H1 (cell line): ENCODE data around the gene PITPNC1. TPM values are rescaled to one million over a fixed set of nuclear protein-coding genes. Genes with fewer than 3 reads are reported as not detected.
A peak's percentile ranks its signal among the peaks of the same experiment; 100 is the strongest.

Experiments used
- CTCF ChIA-PET: fragments of 300-600 bp; sonication (Branson Sonifier 250); formaldehyde crosslinking; loops from one replicate; lab custom pipeline; 2021; ENCODE audit not compliant: partially characterized antibody; lab: Charles Lee
- POLR2A ChIA-PET: fragments of 300-600 bp; sonication (Branson Sonifier 250); formaldehyde crosslinking; loops from one replicate; lab custom pipeline; 2021; ENCODE audit warnings: inconsistent platforms; ENCODE audit not compliant: partially characterized antibody; lab: Charles Lee
- DNase-seq, 2 experiments: peaks; one replicate each; pipeline versions ENCODE4 v3.0.0 to v3.0.0-alpha.2; 2010 to 2022; ENCODE audit warnings: low spot score in 2 of 2, low read depth in 1 of 2, mixed read lengths in 1 of 2
- FAIRE-seq: peaks from 2 replicates; lab custom pipeline; 2011; peaks lifted over from hg19 to GRCh38; lab: Jason Lieb, UNC
- H2AFZ ChIP-seq: 2 replicates; pipeline ENCODE4 v1.8.1; 2012; ENCODE audit warnings: low read length, inconsistent platforms
- H2AK5ac ChIP-seq: 2 replicates; pipeline ENCODE4 v1.6.1; 2013; ENCODE audit warnings: low read depth, low read length
- H2BK120ac ChIP-seq: replicated peaks from 2 replicates; pipeline ENCODE3; 2013; ENCODE audit warnings: low read depth, low read length, inconsistent platforms
- H2BK12ac ChIP-seq: 2 replicates; pipeline ENCODE4 v1.6.1; 2013; ENCODE audit warnings: low read depth, low read length
- H2BK15ac ChIP-seq: 2 replicates; pipeline ENCODE4 v1.6.1; 2013; ENCODE audit warnings: low read length
- H2BK20ac ChIP-seq: 2 replicates; pipeline ENCODE4 v1.6.1; 2013; ENCODE audit warnings: low read length
- H2BK5ac ChIP-seq: 2 replicates; pipeline ENCODE4 v1.6.1; 2013; ENCODE audit warnings: low read depth, low read length
- H3K14ac ChIP-seq: 2 replicates; pipeline ENCODE4 v1.6.1; 2013; ENCODE audit warnings: inconsistent platforms; ENCODE audit not compliant: insufficient read length
- H3K18ac ChIP-seq: 2 replicates; pipeline ENCODE4 v1.6.1; 2013; ENCODE audit warnings: low read length; ENCODE audit errors: extremely low read depth
- H3K23ac ChIP-seq: 2 replicates; pipeline ENCODE4 v1.6.1; 2013; ENCODE audit warnings: inconsistent platforms; ENCODE audit not compliant: insufficient read length
- H3K23me2 ChIP-seq: 2 replicates; pipeline ENCODE4 v1.6.1; 2013; ENCODE audit warnings: low read depth, low read length
- H3K27ac ChIP-seq: 2 replicates; pipeline ENCODE4 v1.6.1; 2011; ENCODE audit warnings: low read depth, low read length, inconsistent platforms
- H3K27me3 ChIP-seq, 4 experiments: replicated peaks in 1 of 4; 1 replicate in 1 of 4; 2 replicates in 3 of 4; pipeline versions ENCODE4 v1.6.1 to v1.8.1; 2011 to 2013; ENCODE audit warnings: low read length in 3 of 4, mild to moderate bottlenecking in 3 of 4, inconsistent platforms in 2 of 4, mixed read lengths in 2 of 4, moderate library complexity in 1 of 4; ENCODE audit not compliant: control insufficient read depth in 3 of 4, insufficient read depth in 3 of 4; ENCODE audit errors: extremely low read depth in 1 of 4
- H3K36me3 ChIP-seq, 4 experiments: 2 replicates each; pipeline versions ENCODE4 v1.6.1 to v1.8.1; 2011 to 2013; ENCODE audit warnings: mild to moderate bottlenecking in 4 of 4, low read length in 3 of 4, moderate library complexity in 2 of 4, control low read depth in 1 of 4, inconsistent platforms in 1 of 4; ENCODE audit not compliant: insufficient read depth in 4 of 4, control insufficient read depth in 2 of 4
- H3K4ac ChIP-seq: replicated peaks from 2 replicates; pipeline ENCODE3; 2013; ENCODE audit warnings: low read length, low read depth, mixed read lengths, inconsistent platforms; ENCODE audit not compliant: insufficient read length
- H3K4me1 ChIP-seq, 4 experiments: replicated peaks in 1 of 4; 1 replicate in 1 of 4; 2 replicates in 3 of 4; pipeline versions ENCODE4 v1.6.1 to v1.8.1; 2011 to 2013; ENCODE audit warnings: low read length in 3 of 4, inconsistent platforms in 2 of 4, mixed read lengths in 1 of 4; ENCODE audit not compliant: insufficient read depth in 4 of 4, control insufficient read depth in 3 of 4
- H3K4me2 ChIP-seq, 2 experiments: 2 replicates each; pipeline versions ENCODE4 v1.6.1 to v1.8.1; 2011 to 2013; ENCODE audit warnings: low read depth in 2 of 2, low read length in 2 of 2, control low read depth in 1 of 2, inconsistent platforms in 1 of 2, mild to moderate bottlenecking in 1 of 2; ENCODE audit not compliant: insufficient read depth in 1 of 2
- H3K4me3 ChIP-seq, 4 experiments: fragments of 200-600, 300-600 bp in 1 of 4; sonication (generic), shearing (Covaris generic), sonication (Bioruptor Twin) in 1 of 4; 2 replicates each; pipeline versions ENCODE4 v1.5.1 to v1.8.1; 2011 to 2016; ENCODE audit warnings: low read length in 4 of 4, low read depth in 3 of 4, control low read depth in 2 of 4, inconsistent platforms in 2 of 4, mild to moderate bottlenecking in 2 of 4, mixed read lengths in 1 of 4, moderate library complexity in 1 of 4; ENCODE audit not compliant: insufficient read depth in 2 of 4; ENCODE audit errors: extremely low read depth in 1 of 4
- H3K56ac ChIP-seq: replicated peaks from 2 replicates; pipeline ENCODE3; 2013; ENCODE audit warnings: low read depth, mild to moderate bottlenecking, mixed read lengths, low read length, inconsistent platforms; ENCODE audit not compliant: insufficient read length
- H3K79me1 ChIP-seq: 2 replicates; pipeline ENCODE4 v1.6.1; 2013; ENCODE audit warnings: low read depth, low read length, control low read depth
- H3K79me2 ChIP-seq, 2 experiments: 2 replicates each; pipeline versions ENCODE4 v1.6.1 to v1.8.1; 2012 to 2013; ENCODE audit warnings: low read length in 2 of 2, mild to moderate bottlenecking in 2 of 2, inconsistent platforms in 1 of 2; ENCODE audit not compliant: insufficient read depth in 2 of 2, control insufficient read depth in 1 of 2
- H3K9ac ChIP-seq, 4 experiments: replicated peaks in 1 of 4; 1 replicate in 1 of 4; 2 replicates in 3 of 4; pipeline versions ENCODE4 v1.6.1 to v1.8.1; 2011 to 2013; ENCODE audit warnings: low read depth in 3 of 4, low read length in 3 of 4, control low read depth in 2 of 4, mild to moderate bottlenecking in 2 of 4, moderate library complexity in 2 of 4, inconsistent platforms in 1 of 4; ENCODE audit errors: extremely low read depth in 1 of 4
- H3K9me3 ChIP-seq, 2 experiments: 2 replicates each; pipeline versions ENCODE4 v1.6.1 to v1.8.1; 2012 to 2013; ENCODE audit warnings: mild to moderate bottlenecking in 2 of 2, moderate library complexity in 2 of 2, control low read depth in 1 of 2, inconsistent platforms in 1 of 2, low read depth in 1 of 2, low read length in 1 of 2, mixed read lengths in 1 of 2; ENCODE audit not compliant: insufficient read depth in 2 of 2
- H4K20me1 ChIP-seq, 2 experiments: replicated peaks in 1 of 2; 2 replicates each; pipeline versions ENCODE3 to v1.8.1; 2011 to 2013; ENCODE audit warnings: inconsistent platforms in 2 of 2, low read length in 2 of 2, mild to moderate bottlenecking in 1 of 2; ENCODE audit not compliant: insufficient read depth in 2 of 2, control insufficient read depth in 1 of 2
- H4K5ac ChIP-seq: 2 replicates; pipeline ENCODE4 v1.6.1; 2013; ENCODE audit warnings: low read length, low read depth, mixed read lengths, inconsistent platforms; ENCODE audit not compliant: insufficient read length
- H4K8ac ChIP-seq: 2 replicates; pipeline ENCODE4 v1.8.0; 2013; ENCODE audit warnings: mild to moderate bottlenecking, moderate library complexity, low read length, inconsistent platforms; ENCODE audit not compliant: insufficient read depth; ENCODE audit errors: extremely low read depth
- H4K91ac ChIP-seq: replicated peaks from 2 replicates; pipeline ENCODE3; 2013; ENCODE audit warnings: low read length, mixed read lengths, inconsistent platforms; ENCODE audit not compliant: insufficient read length
- BACH1 ChIP-seq: IDR thresholded peaks from 2 replicates; pipeline ENCODE4 v1.6.1; 2012; ENCODE audit warnings: low read length, improper control_type of control experiment
- CHD1 ChIP-seq: IDR thresholded peaks from 2 replicates; pipeline ENCODE4 v1.6.1; 2012; ENCODE audit warnings: low read depth, low read length, improper control_type of control experiment
- EP300 ChIP-seq, 2 experiments: IDR thresholded peaks; 1 replicate in 1 of 2; 2 replicates in 1 of 2; pipeline ENCODE4 v1.6.1; 2011 to 2012; ENCODE audit warnings: low read depth in 2 of 2, low read length in 2 of 2, mild to moderate bottlenecking in 2 of 2, borderline replicate concordance in 1 of 2, inconsistent platforms in 1 of 2, moderate library complexity in 1 of 2
- HDAC2 ChIP-seq, 2 experiments: fragments of 300-600 bp in 1 of 2; sonication (generic) in 1 of 2; IDR thresholded peaks; 2 replicates each; pipeline ENCODE4 v1.6.1; 2011 to 2012; ENCODE audit warnings: low read depth in 2 of 2, low read length in 2 of 2, mild to moderate bottlenecking in 2 of 2, moderate library complexity in 2 of 2, borderline replicate concordance in 1 of 2, inconsistent platforms in 1 of 2
- KDM1A ChIP-seq: fragments of 200-600, 300-600 bp; sonication (generic); IDR thresholded peaks from 2 replicates; pipeline ENCODE4 v1.7.1; 2016; ENCODE audit warnings: mild to moderate bottlenecking, low read length, borderline replicate concordance
- SIRT6 ChIP-seq: IDR thresholded peaks from one replicate; pipeline ENCODE4 v1.7.1; 2012; ENCODE audit warnings: low read length, inconsistent platforms
- SRF ChIP-seq: IDR thresholded peaks from 2 replicates; pipeline ENCODE4 v1.6.1; 2011; ENCODE audit warnings: mild to moderate bottlenecking, low read depth, low read length, moderate library complexity
- TBP ChIP-seq: IDR thresholded peaks from 2 replicates; pipeline ENCODE4 v1.6.1; 2011; ENCODE audit warnings: low read depth, low read length, improper control_type of control experiment
- TEAD4 ChIP-seq: IDR thresholded peaks from 2 replicates; pipeline ENCODE4 v1.6.1; 2012; ENCODE audit warnings: low read depth, low read length, inconsistent platforms, mixed read lengths
- WGBS, 2 experiments: shearing (Covaris generic) in 1 of 2; methylation state at CpG; one replicate each; pipeline versions ENCODE4 v1.1.6 to v1.1.7; 2013 to 2015; ENCODE audit warnings: low lambda C conversion rate in 2 of 2, mixed read lengths in 2 of 2, inconsistent platforms in 1 of 2, low coverage in 1 of 2, missing lambda C conversion rate in 1 of 2; ENCODE audit not compliant: insufficient replicate concordance in 2 of 2, insufficient coverage in 1 of 2, insufficient read length in 1 of 2; ENCODE audit errors: extremely low coverage in 1 of 2, missing lambda C conversion rate in 1 of 2; 5-methylcytosine and 5-hydroxymethylcytosine counted together
- polyA plus RNA-seq, 7 experiments: library from polyadenylated mRNA; depleted of rRNA in 3 of 7; stranded (reverse) in 5 of 7; unstranded in 2 of 7; fragments of >200 nt in 5 of 7; fragments of 200-250 nt in 2 of 7; gene quantifications; 1 replicate in 5 of 7; 2 replicates in 1 of 7; 4 replicates in 1 of 7; pipeline versions ENCODE4 v1.2.1 to v1.2.3, GENCODE V29; 2011 to 2013; ENCODE audit warnings: missing spikeins in 2 of 7, mixed read lengths in 2 of 7
- total RNA-seq: library from RNA; stranded (reverse); fragmentation: NEBNext Ultra II Directional; extraction: Animal tissue kit (Norgen Biotek cat#: 25700); gene quantifications from 2 replicates; pipeline ENCODE4 v1.2.1, GENCODE V29; 2021
- TF ChIP-seq, protein P1 (sequence below): IDR thresholded peaks from 2 replicates; pipeline ENCODE4 v1.6.1; 2011; ENCODE audit warnings: low read depth, mild to moderate bottlenecking, low read length; ENCODE audit not compliant: insufficient read depth
- TF ChIP-seq, protein P2 (sequence below), 3 experiments: IDR thresholded peaks; 1 replicate in 2 of 3; 2 replicates in 1 of 3; pipeline versions ENCODE4 v1.5.1 to v1.6.1; 2011; ENCODE audit warnings: low read length in 3 of 3, mild to moderate bottlenecking in 3 of 3, inconsistent platforms in 2 of 3, low read depth in 1 of 3, moderate library complexity in 1 of 3; ENCODE audit not compliant: insufficient read depth in 1 of 3; ENCODE audit errors: control extremely low read depth in 1 of 3

PITPNC1 gene
- total and polyA plus RNA-seq, 2 of the 8 experiments (the other 6 are each of a cell fraction or from before 2014, with no cell fraction given) = 17.6 to 54.7 TPM

DNA sequence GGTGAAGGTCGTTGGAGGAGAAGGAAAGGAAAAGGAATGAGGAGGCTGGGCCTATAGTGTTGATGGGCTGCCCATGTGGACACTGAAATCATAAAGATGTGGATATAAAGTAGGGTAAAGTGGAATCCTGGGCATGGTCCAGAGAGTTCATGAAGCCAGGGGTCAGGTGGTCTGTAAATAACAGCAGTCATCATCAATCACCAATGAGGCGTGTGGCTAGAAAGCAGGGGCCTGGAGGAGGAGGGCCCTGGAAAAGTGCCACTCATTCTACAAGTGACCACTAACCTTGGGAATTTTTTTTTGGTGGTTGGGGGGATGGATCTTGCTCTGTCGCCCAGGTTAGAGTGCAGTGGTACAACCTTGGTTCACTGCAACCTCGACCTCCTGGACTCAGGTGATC is 225.4 kb downstream of the PITPNC1 start:
- no peak overlapping the region for H4K91ac ChIP-seq
- WGBS, 2 experiments = 84% methylated on average over 4 of the region's 4 CpGs; no CpG with 5 or more reads in 1 of the 2 experiments
- ChIA-PET POLR2A (interaction anchor here (0.9 kb wide), 1 partner anchor 10 kb away, joined by 3 read pairs; no protein-coding TSS in a partner anchor), CTCF (interaction anchor here (0.6 to 4.2 kb wide), 43 partner anchors 9 to 369 kb away, joined by 3 to 30 read pairs (median 4); no protein-coding TSS in a partner anchor)
- H3K4me3 ChIP-seq = no peak overlapping the region
- H2AK5ac ChIP-seq = no peak overlapping the region
- DNase-seq (no peak), FAIRE-seq (no peak)
- no peaks in the 10 kb centered on the region for H3K79me2 ChIP-seq
- no peaks in the 10 kb centered on the region for H3K9me3 ChIP-seq
- H3K4ac ChIP-seq = no peak overlapping the region
- no peaks in the 10 kb centered on the region for H3K27me3 ChIP-seq
- 0 out of 2 replicates have a peak overlapping the region, but pooled peaks have one; percentile 17 for H2BK12ac ChIP-seq
- no peak overlapping the region for H3K27ac ChIP-seq
- H3K23ac ChIP-seq = no peak overlapping the region
- no peak overlapping the region for H3K56ac ChIP-seq
- H2BK120ac ChIP-seq = no peak overlapping the region
- peaks cover 0 to 4% (median 0%) of the 10 kb centered on the region in 4 experiments; a peak in 2 of 7 replicates for H3K4me1 ChIP-seq
- H3K79me1 ChIP-seq = no peaks in the 10 kb centered on the region
- H4K5ac ChIP-seq = no peak overlapping the region
- no peak for TF ChIP-seq TEAD4
- TF ChIP-seq SRF = no peak
- TF ChIP-seq HDAC2 (IDR thresholded peaks at IDR 0.05; ENCODE audit: borderline replicate concordance in 1 of 2, low read depth in 2 of 2, low read length in 2 of 2) = no peak
- TF ChIP-seq, protein P1, sequence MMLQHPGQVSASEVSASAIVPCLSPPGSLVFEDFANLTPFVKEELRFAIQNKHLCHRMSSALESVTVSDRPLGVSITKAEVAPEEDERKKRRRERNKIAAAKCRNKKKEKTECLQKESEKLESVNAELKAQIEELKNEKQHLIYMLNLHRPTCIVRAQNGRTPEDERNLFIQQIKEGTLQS = no peak
- TF ChIP-seq CHD1 = no peak
- TF ChIP-seq, protein P2, sequence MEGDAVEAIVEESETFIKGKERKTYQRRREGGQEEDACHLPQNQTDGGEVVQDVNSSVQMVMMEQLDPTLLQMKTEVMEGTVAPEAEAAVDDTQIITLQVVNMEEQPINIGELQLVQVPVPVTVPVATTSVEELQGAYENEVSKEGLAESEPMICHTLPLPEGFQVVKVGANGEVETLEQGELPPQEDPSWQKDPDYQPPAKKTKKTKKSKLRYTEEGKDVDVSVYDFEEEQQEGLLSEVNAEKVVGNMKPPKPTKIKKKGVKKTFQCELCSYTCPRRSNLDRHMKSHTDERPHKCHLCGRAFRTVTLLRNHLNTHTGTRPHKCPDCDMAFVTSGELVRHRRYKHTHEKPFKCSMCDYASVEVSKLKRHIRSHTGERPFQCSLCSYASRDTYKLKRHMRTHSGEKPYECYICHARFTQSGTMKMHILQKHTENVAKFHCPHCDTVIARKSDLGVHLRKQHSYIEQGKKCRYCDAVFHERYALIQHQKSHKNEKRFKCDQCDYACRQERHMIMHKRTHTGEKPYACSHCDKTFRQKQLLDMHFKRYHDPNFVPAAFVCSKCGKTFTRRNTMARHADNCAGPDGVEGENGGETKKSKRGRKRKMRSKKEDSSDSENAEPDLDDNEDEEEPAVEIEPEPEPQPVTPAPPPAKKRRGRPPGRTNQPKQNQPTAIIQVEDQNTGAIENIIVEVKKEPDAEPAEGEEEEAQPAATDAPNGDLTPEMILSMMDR (IDR thresholded peaks at IDR 0.05; ENCODE audit: control extremely low read depth in 1 of 3, insufficient read depth in 1 of 3, low read depth in 1 of 3, low read length in 3 of 3) = no peak
- TF ChIP-seq SIRT6 = no peak
- TF ChIP-seq TBP = no peak
- TF ChIP-seq BACH1 = no peak
- no peak for TF ChIP-seq EP300 (IDR thresholded peaks at IDR 0.05; ENCODE audit: borderline replicate concordance in 1 of 2, low read depth in 2 of 2, low read length in 2 of 2)
- no peak for TF ChIP-seq KDM1A
- H3K18ac ChIP-seq = no peak overlapping the region
- no peak overlapping the region for H3K4me2 ChIP-seq
- H2BK20ac ChIP-seq = no peak overlapping the region
- no peak overlapping the region for H2AFZ ChIP-seq
- H3K9ac ChIP-seq = no peak overlapping the region
- H3K23me2 ChIP-seq = no peaks in the 10 kb centered on the region
- H4K8ac ChIP-seq = no peak overlapping the region; the same call in 1 of the 2 replicates
- no peak overlapping the region for H3K14ac ChIP-seq
- H2BK15ac ChIP-seq = no peak overlapping the region
- H4K20me1 ChIP-seq = no peaks in the 10 kb centered on the region
- no peaks in the 10 kb centered on the region for H3K36me3 ChIP-seq
- H2BK5ac ChIP-seq = no peak overlapping the region
